IPS-NIHi11 (cell line): ENCODE data around the gene PDE4C.

Source experiments
- DNase-seq: peaks from one replicate; pipeline ENCODE4 v3.0.0; 2012; ENCODE audit warnings: mixed read lengths, low spot score

Gene PDE4C

GRCh38 chr19:18254546-18255503 lies 28.6 kb upstream of the PDE4C start:
- peak; percentile 78 for DNase-seq

GRCh38 chr19:18253716-18254115 lies 27.5 kb upstream of the PDE4C start:
- DNase-seq, result no peak

GRCh38 chr19:18253130-18253529 lies 26.9 kb upstream of the PDE4C start:
- DNase-seq, result no peak

- DNase-seq, result no peak
Observed at GRCh38 chr19:18252370-18252717, 26.1 kb upstream of the PDE4C start.

- peak; percentile 88 for DNase-seq
Observed at GRCh38 chr19:18251587-18252369, 25.5 kb upstream of the PDE4C start.

GRCh38 chr19:18249834-18250233 lies 23.6 kb upstream of the PDE4C start:
- no peak for DNase-seq

GRCh38 chr19:18245297-18245696 lies 19.1 kb upstream of the PDE4C start:
- no peak for DNase-seq

- peak; percentile 62 for DNase-seq
Observed at GRCh38 chr19:18239303-18239702, 13.1 kb upstream of the PDE4C start.

GRCh38 chr19:18234194-18234593 lies 8.0 kb upstream of the PDE4C start:
- DNase-seq, result no peak

- peak; percentile 97 for DNase-seq
Observed at GRCh38 chr19:18233224-18233825, 7.1 kb upstream of the PDE4C start.

- DNase-seq, result peak; percentile 90
Observed at GRCh38 chr19:18232540-18233223, 6.4 kb upstream of the PDE4C start.

- no peak for DNase-seq
Observed at GRCh38 chr19:18231775-18232174, 5.5 kb upstream of the PDE4C start.

GRCh38 chr19:18230941-18231734 lies 4.9 kb upstream of the PDE4C start:
- no peak for DNase-seq

- DNase-seq, result no peak
Observed at GRCh38 chr19:18229915-18230314, 3.7 kb upstream of the PDE4C start.

- no peak for DNase-seq
Observed at GRCh38 chr19:18229474-18229873, 3.2 kb upstream of the PDE4C start.

- DNase-seq, result no peak
Observed at GRCh38 chr19:18227781-18228271, 1.6 kb upstream of the PDE4C start.

GRCh38 chr19:18226956-18227780 lies 930 bp upstream of the PDE4C start:
- no peak for DNase-seq

GRCh38 chr19:18225355-18225701 lies 910 bp downstream of the PDE4C start:
- DNase-seq, result no peak

- DNase-seq, result peak; percentile 99
Observed at GRCh38 chr19:18224525-18225354, 1.5 kb downstream of the PDE4C start.
